Measurements from ENCODE around the gene RAP1GAP2.
"Not testable (repeated sequence)": the region's sequence is repeated elsewhere in the genome, so short reads cannot be mapped to it uniquely, and the experiment has no call there.

RAP1GAP2 gene

GRCh38 chr17:2881295-2881694, 85.1 kb downstream of the RAP1GAP2 start:
- no peak for TF ChIP-seq CTCF (conservative IDR thresholded peaks at IDR 0.05; ENCODE audit: low read depth, low read length)
- no peak overlapping the region for H3K4me3 ChIP-seq (ENCODE audit: low read depth, low read length)
- no peak for DNase-seq (ENCODE audit: low read depth)

GRCh38 chr17:2883544-2884213, 87.4 kb downstream of the RAP1GAP2 start:
- no peak for TF ChIP-seq CTCF (conservative IDR thresholded peaks at IDR 0.05; ENCODE audit: low read depth, low read length)
- H3K4me3 ChIP-seq (ENCODE audit: low read depth, low read length) = no peak overlapping the region
- peak; percentile 22 for DNase-seq (ENCODE audit: low read depth)

DNA sequence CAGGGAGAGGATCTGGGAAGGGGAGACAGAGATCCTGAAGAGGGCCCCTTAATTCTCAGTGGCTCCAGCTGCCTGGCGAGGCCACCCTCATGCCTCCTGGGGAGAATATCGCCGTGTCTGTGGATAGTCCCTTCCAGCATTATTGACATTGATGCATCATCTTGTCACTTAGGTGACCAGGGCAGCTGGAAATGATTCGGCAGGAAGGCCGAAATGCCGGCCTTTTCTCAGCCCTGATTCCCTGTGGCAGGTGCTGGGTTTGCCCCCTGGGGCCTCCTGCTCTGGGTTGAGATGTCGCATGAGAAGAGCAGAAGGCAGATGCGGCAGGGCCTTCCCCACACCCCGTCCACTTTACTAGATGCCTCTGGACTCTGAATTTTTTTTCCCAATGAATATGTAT, 89.5 kb downstream of the RAP1GAP2 start:
- TF ChIP-seq CTCF (conservative IDR thresholded peaks at IDR 0.05; ENCODE audit: low read depth, low read length) = no peak
- no peak for DNase-seq (ENCODE audit: low read depth)
- no peak overlapping the region for H3K4me3 ChIP-seq (ENCODE audit: low read depth, low read length)

DNA sequence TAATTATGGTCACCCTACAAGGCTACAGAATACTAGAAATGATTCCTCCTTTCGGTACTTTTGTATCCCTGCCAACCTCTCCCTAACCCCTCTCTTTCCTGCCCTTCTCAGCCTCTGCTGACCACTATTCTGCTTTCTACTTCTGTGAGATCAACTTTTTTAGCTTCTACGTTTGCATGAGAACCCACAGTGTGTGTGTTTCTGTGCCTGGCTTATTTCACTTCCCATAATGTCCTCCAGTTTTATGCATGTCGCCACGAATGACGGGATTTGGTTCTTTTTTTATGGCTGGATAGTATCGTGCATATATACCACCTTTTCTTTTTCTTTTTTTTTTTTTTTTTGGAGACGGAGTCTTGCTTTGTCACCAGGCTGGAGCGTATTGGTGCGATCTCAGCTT, 92.1 kb downstream of the RAP1GAP2 start:
- TF ChIP-seq CTCF (conservative IDR thresholded peaks at IDR 0.05; ENCODE audit: low read depth, low read length) = no peak
- no peak overlapping the region for H3K4me3 ChIP-seq (ENCODE audit: low read depth, low read length)

GRCh38 chr17:2889256-2889655, 93.0 kb downstream of the RAP1GAP2 start:
- TF ChIP-seq CTCF (conservative IDR thresholded peaks at IDR 0.05; ENCODE audit: low read depth, low read length) = no peak
- no peak overlapping the region for H3K4me3 ChIP-seq (ENCODE audit: low read depth, low read length)
- DNase-seq (ENCODE audit: low read depth) = no peak

More for the DNA sequence above, 92.1 kb downstream of the RAP1GAP2 start:
- DNase-seq (ENCODE audit: low read depth) = no peak

DNA sequence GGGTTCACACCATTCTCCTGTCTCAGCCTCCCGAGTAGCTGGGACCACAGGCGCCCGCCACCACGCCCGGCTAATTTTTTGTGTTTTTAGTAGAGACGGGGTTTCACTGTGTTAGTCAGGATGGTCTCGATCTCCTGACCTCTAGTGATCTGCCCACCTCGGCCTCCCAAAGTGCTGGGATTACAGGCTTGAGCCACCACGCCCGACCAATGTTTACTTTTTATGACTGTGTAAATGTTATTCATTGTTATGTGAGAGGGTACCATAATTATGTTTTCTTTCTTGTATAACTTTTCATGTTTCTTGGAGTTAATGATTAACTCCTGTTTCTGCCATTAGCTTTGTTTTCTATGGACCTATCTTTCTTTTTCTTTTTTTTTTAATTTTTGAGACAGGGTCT, 94.5 kb downstream of the RAP1GAP2 start:
- not testable (repeated sequence) for DNase-seq (ENCODE audit: low read depth); H3K4me3 ChIP-seq (ENCODE audit: low read depth, low read length)

GRCh38 chr17:2892305-2892971, 96.2 kb downstream of the RAP1GAP2 start:
- TF ChIP-seq CTCF (conservative IDR thresholded peaks at IDR 0.05; ENCODE audit: low read depth, low read length) = no peak
- peak; percentile 79 for DNase-seq (ENCODE audit: low read depth)
- H3K4me3 ChIP-seq (ENCODE audit: low read depth, low read length) = no peak overlapping the region

Measured in choroid plexus epithelial cell (primary cell).